ENCODE measurements around the gene DMRT3. TPM values are rescaled to one million over a fixed set of nuclear protein-coding genes. Genes with fewer than 3 reads are reported as not detected.

DMRT3 gene
- total RNA-seq, 2 donors from 2014 or later = not detected

- Histone ChIP-seq H3K36me3 (no peaks in the 10 kb centered on the region), H3K4me1 (peaks cover 0 to 3% of the 10 kb centered on the region in 2 donors), H3K27me3 (no peaks in the 10 kb centered on the region), H3K27ac (no peak overlapping the region), H3K9me3 (no peaks in the 10 kb centered on the region), H3K4me3 (no peak overlapping the region)
- DNase-seq (ENCODE audit: low spot score) = peak; percentile 82
- TF ChIP-seq, protein P1, sequence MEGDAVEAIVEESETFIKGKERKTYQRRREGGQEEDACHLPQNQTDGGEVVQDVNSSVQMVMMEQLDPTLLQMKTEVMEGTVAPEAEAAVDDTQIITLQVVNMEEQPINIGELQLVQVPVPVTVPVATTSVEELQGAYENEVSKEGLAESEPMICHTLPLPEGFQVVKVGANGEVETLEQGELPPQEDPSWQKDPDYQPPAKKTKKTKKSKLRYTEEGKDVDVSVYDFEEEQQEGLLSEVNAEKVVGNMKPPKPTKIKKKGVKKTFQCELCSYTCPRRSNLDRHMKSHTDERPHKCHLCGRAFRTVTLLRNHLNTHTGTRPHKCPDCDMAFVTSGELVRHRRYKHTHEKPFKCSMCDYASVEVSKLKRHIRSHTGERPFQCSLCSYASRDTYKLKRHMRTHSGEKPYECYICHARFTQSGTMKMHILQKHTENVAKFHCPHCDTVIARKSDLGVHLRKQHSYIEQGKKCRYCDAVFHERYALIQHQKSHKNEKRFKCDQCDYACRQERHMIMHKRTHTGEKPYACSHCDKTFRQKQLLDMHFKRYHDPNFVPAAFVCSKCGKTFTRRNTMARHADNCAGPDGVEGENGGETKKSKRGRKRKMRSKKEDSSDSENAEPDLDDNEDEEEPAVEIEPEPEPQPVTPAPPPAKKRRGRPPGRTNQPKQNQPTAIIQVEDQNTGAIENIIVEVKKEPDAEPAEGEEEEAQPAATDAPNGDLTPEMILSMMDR (IDR thresholded peaks at IDR 0.05) = peak; percentile 96 to 99
Observed at GRCh38 chr9:1009101-1009707, 32.7 kb downstream of the DMRT3 start.

DNA sequence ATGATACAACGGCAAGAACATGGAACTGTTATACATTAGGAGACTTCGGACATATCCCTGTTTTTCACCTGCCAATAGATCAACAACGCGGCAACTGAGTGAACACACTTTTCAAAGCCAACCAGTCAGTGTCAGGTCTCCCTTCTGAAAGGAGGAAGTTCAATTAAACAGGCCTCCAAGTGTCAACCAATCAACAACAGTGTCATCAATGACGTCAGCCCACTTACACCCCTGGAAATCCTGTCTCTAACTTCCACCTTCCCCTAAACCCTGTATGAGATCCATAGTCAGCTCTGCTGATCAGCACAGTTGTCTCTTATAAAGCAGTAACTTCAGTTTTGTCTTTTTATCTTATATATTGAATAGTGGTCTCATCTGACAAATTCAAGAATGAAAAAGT is 36.6 kb downstream of the DMRT3 start:
- TF ChIP-seq, protein P1 (IDR thresholded peaks at IDR 0.05) = no peak
- H3K36me3 ChIP-seq = no peaks in the 10 kb centered on the region
- peaks cover 0 to 3% of the 10 kb centered on the region in 2 donors for H3K4me1 ChIP-seq
- no peaks in the 10 kb centered on the region for H3K27me3 ChIP-seq
- no peak overlapping the region for H3K4me3 ChIP-seq
- H3K9me3 ChIP-seq = no peaks in the 10 kb centered on the region
- no peak overlapping the region for H3K27ac ChIP-seq
- DNase-seq (ENCODE audit: low spot score) = no peak

- Histone ChIP-seq H3K4me3 (no peak overlapping the region), H3K9me3 (no peaks in the 10 kb centered on the region), H3K27ac (no peak overlapping the region), H3K4me1 (peaks cover 0 to 2% of the 10 kb centered on the region in 2 donors), H3K27me3 (no peaks in the 10 kb centered on the region), H3K36me3 (no peaks in the 10 kb centered on the region)
- no peak for DNase-seq (ENCODE audit: low spot score)
- TF ChIP-seq, protein P1 (IDR thresholded peaks at IDR 0.05) = no peak
Observed at GRCh38 chr9:1014225-1014624, 37.8 kb downstream of the DMRT3 start.

DNA sequence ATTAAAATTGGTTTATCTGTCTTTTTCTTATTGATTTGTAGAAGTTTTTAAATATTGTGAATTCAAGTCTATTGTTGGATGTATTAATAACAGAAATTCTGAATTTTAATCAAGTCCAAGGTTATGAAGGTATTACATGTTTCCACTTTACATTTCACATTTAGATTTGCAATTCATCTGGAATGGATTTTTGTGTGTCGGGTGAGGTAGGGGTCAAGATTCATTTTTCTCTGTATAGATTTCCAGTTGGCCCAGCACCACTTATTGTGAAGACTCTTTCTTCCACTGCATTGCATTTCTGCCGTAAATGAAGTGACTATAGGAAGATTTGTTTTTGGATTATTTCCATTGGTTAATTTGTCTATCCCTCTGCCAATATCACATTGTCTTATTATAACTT is 38.2 kb downstream of the DMRT3 start:
- H3K27ac ChIP-seq = no peak overlapping the region
- no peaks in the 10 kb centered on the region for H3K27me3 ChIP-seq
- no peaks in the 10 kb centered on the region for H3K36me3 ChIP-seq
- TF ChIP-seq, protein P1 (IDR thresholded peaks at IDR 0.05) = no peak
- no peaks in the 10 kb centered on the region for H3K9me3 ChIP-seq
- DNase-seq (ENCODE audit: low spot score) = no peak
- H3K4me3 ChIP-seq = no peak overlapping the region
- no peaks in the 10 kb centered on the region for H3K4me1 ChIP-seq

DNA sequence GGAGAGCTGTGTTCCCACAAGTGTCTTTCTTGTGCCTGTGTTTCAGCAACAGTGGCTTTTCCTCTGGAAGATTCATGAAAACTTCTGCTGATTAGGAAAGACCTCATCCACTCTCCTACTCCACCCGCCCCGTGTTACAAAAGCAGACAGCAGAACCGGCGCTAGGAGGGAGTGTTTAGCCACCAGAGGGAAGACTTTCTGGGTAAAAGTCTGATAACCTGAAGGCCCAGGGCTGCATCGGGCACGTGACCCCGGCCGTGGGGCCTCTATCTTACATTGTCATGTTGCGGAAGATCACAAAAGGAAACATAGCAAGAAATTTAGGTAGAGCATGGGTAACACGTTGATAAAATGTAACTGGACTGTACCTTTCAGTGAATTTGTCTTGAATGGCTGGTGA is 41.7 kb downstream of the DMRT3 start:
- TF ChIP-seq, protein P1 (IDR thresholded peaks at IDR 0.05) = peak in 1 of 2 donors; percentile 48
- no peak for DNase-seq (ENCODE audit: low spot score)
- peaks cover 0 to 11% of the 10 kb centered on the region in 2 donors for H3K9me3 ChIP-seq
- no peak overlapping the region for H3K4me3 ChIP-seq
- no peak overlapping the region for H3K27ac ChIP-seq
- H3K4me1 ChIP-seq = no peaks in the 10 kb centered on the region
- no peaks in the 10 kb centered on the region for H3K27me3 ChIP-seq
- no peaks in the 10 kb centered on the region for H3K36me3 ChIP-seq

DNA sequence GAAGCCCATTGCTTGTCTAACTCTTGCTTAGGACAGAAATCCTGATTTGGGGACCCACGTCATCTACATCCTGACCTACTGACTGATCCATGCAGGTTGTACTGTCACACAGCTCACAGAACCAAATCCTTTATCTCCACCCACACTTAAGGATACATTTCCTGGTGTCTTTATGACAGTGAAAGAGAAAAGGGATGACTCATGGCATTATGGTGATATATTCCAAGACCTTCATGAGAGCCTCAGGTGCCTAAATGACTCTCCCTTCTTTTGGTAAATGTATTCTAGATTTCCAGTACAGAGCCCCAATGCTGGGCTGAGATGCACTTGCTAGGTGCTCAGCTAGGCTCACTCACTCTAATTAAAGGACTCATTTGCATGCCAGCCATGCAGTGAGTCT is 47.7 kb downstream of the DMRT3 start:
- no peak for DNase-seq (ENCODE audit: low spot score)
- TF ChIP-seq, protein P1 (IDR thresholded peaks at IDR 0.05) = no peak

More for the DNA sequence above, 47.7 kb downstream of the DMRT3 start:
- H3K4me3 ChIP-seq = no peak overlapping the region
- peaks cover 0 to 14% of the 10 kb centered on the region in 2 donors for H3K9me3 ChIP-seq
- H3K27me3 ChIP-seq = no peaks in the 10 kb centered on the region
- no peaks in the 10 kb centered on the region for H3K4me1 ChIP-seq
- H3K36me3 ChIP-seq = no peaks in the 10 kb centered on the region
- H3K27ac ChIP-seq = no peak overlapping the region
